ENCODE results near the gene KMT2E. TPM values are rescaled to one million over a fixed set of nuclear protein-coding genes. Genes with fewer than 3 reads are reported as not detected.
"Not testable (repeated sequence)": the region's sequence is repeated elsewhere in the genome, so short reads cannot be mapped to it uniquely, and the experiment has no call there.

Gene KMT2E
- total RNA-seq, 1 experiment from 2014 or later: 63.4 TPM

GRCh38 chr7:105026750-105027149 is 12.7 kb downstream of the KMT2E start:
- no peak for DNase-seq (ENCODE audit: low read depth)

- no peak for DNase-seq (ENCODE audit: low read depth)
These were observed 13.3 kb downstream of the KMT2E start for GRCh38 chr7:105027176-105027853.

GRCh38 chr7:105028004-105028403 is 14.0 kb downstream of the KMT2E start:
- DNase-seq (ENCODE audit: low read depth): no peak

GRCh38 chr7:105028941-105029340 is 14.9 kb downstream of the KMT2E start:
- not testable (repeated sequence) for DNase-seq (ENCODE audit: low read depth)

GRCh38 chr7:105030447-105030846 is 16.4 kb downstream of the KMT2E start:
- DNase-seq (ENCODE audit: low read depth): no peak

- no peak for DNase-seq (ENCODE audit: low read depth)
These were observed 18.7 kb downstream of the KMT2E start for GRCh38 chr7:105032553-105033214.

- DNase-seq (ENCODE audit: low read depth): no peak
These were observed 21.3 kb downstream of the KMT2E start for GRCh38 chr7:105035349-105035748.

- DNase-seq (ENCODE audit: low read depth): no peak
These were observed 22.5 kb downstream of the KMT2E start for GRCh38 chr7:105036217-105037168.

GRCh38 chr7:105037319-105037718 is 23.3 kb downstream of the KMT2E start:
- no peak for DNase-seq (ENCODE audit: low read depth)

GRCh38 chr7:105044449-105045070 is 30.6 kb downstream of the KMT2E start:
- no peak for DNase-seq (ENCODE audit: low read depth)

GRCh38 chr7:105046414-105046813 is 32.4 kb downstream of the KMT2E start:
- peak; percentile 23 for DNase-seq (ENCODE audit: low read depth)

GRCh38 chr7:105047932-105048331 is 33.9 kb downstream of the KMT2E start:
- no peak for DNase-seq (ENCODE audit: low read depth)

GRCh38 chr7:105050493-105050892 is 36.5 kb downstream of the KMT2E start:
- DNase-seq (ENCODE audit: low read depth): no peak

GRCh38 chr7:105050899-105051298 is 36.9 kb downstream of the KMT2E start:
- DNase-seq (ENCODE audit: low read depth): not testable (repeated sequence)

GRCh38 chr7:105055084-105055483 is 41.1 kb downstream of the KMT2E start:
- DNase-seq (ENCODE audit: low read depth): no peak

- no peak for DNase-seq (ENCODE audit: low read depth)
These were observed 41.6 kb downstream of the KMT2E start for GRCh38 chr7:105055621-105056020.

- no peak for DNase-seq (ENCODE audit: low read depth)
These were observed 43.5 kb downstream of the KMT2E start for GRCh38 chr7:105057472-105057871.

GRCh38 chr7:105060437-105060836 is 46.4 kb downstream of the KMT2E start:
- DNase-seq (ENCODE audit: low read depth): no peak

- no peak for DNase-seq (ENCODE audit: low read depth)
These were observed 46.9 kb downstream of the KMT2E start for GRCh38 chr7:105060923-105061322.

- DNase-seq (ENCODE audit: low read depth): no peak
These were observed 51.1 kb downstream of the KMT2E start for GRCh38 chr7:105065104-105065503.

- DNase-seq (ENCODE audit: low read depth): no peak
These were observed 53.7 kb downstream of the KMT2E start for GRCh38 chr7:105067691-105068090.

GRCh38 chr7:105068886-105069285 is 54.9 kb downstream of the KMT2E start:
- no peak for DNase-seq (ENCODE audit: low read depth)
